Measurements from ENCODE around the gene NFE2L2. TPM values are rescaled to one million over a fixed set of nuclear protein-coding genes. Genes with fewer than 3 reads are reported as not detected.

NFE2L2 gene
- total RNA-seq, 2 experiments from 2014 or later: 26.2 to 58.6 TPM

GRCh38 chr2:177237932-177238331 is 26.6 kb downstream of the NFE2L2 start:
- Histone ChIP-seq H3K4me1 (ENCODE audit: insufficient read depth, low read length, poor library complexity, severe bottlenecking) (peaks cover 30% of the 10 kb centered on the region), H2AFZ (ENCODE audit: low read length) (no peak overlapping the region), H3K4me2 (ENCODE audit: low read length) (no peak overlapping the region), H3K79me2 (ENCODE audit: insufficient read depth, low read depth, low read length) (peaks cover 81% of the 10 kb centered on the region), H3K36me3 (ENCODE audit: insufficient read depth, low read length) (peaks cover 69% of the 10 kb centered on the region), H3K4me3 (ENCODE audit: low read depth, low read length, poor library complexity, severe bottlenecking) (no peak overlapping the region), H3K27ac (ENCODE audit: low read depth, low read length, poor library complexity, severe bottlenecking) (no peak overlapping the region), H3K9me2 (ENCODE audit: insufficient read depth, low read length) (no peaks in the 10 kb centered on the region), H3K9me3 (ENCODE audit: low read length) (no peaks in the 10 kb centered on the region), H4K20me1 (ENCODE audit: insufficient read depth, low read length) (peaks cover 32% of the 10 kb centered on the region)
- no peak for TF ChIP-seq EZH2phosphoT487 (IDR thresholded peaks at IDR 0.05; ENCODE audit: borderline replicate concordance, low read depth, low read length)
- TF ChIP-seq, protein P1, sequence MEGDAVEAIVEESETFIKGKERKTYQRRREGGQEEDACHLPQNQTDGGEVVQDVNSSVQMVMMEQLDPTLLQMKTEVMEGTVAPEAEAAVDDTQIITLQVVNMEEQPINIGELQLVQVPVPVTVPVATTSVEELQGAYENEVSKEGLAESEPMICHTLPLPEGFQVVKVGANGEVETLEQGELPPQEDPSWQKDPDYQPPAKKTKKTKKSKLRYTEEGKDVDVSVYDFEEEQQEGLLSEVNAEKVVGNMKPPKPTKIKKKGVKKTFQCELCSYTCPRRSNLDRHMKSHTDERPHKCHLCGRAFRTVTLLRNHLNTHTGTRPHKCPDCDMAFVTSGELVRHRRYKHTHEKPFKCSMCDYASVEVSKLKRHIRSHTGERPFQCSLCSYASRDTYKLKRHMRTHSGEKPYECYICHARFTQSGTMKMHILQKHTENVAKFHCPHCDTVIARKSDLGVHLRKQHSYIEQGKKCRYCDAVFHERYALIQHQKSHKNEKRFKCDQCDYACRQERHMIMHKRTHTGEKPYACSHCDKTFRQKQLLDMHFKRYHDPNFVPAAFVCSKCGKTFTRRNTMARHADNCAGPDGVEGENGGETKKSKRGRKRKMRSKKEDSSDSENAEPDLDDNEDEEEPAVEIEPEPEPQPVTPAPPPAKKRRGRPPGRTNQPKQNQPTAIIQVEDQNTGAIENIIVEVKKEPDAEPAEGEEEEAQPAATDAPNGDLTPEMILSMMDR (conservative IDR thresholded peaks at IDR 0.05; ENCODE audit: low read length): no peak
- CTCF ChIA-PET (ENCODE audit: unreplicated experiment): interaction anchor here (0.5 kb wide), 1 partner anchor 13 kb away, joined by 3 read pairs; no protein-coding TSS in a partner anchor
- DNase-seq (ENCODE audit: low spot score): no peak
- POLR2A ChIA-PET: interaction anchor here (0.6 to 1.8 kb wide), 5 partner anchors 11 to 52 kb away, joined by 3 to 7 read pairs (median 4); no protein-coding TSS in a partner anchor
- BruUV-seq (replicated peaks): no TSS peak
- intact Hi-C loops (cut with micrococcal nuclease; ENCODE audit: unreplicated experiment): no loop called here

DNA sequence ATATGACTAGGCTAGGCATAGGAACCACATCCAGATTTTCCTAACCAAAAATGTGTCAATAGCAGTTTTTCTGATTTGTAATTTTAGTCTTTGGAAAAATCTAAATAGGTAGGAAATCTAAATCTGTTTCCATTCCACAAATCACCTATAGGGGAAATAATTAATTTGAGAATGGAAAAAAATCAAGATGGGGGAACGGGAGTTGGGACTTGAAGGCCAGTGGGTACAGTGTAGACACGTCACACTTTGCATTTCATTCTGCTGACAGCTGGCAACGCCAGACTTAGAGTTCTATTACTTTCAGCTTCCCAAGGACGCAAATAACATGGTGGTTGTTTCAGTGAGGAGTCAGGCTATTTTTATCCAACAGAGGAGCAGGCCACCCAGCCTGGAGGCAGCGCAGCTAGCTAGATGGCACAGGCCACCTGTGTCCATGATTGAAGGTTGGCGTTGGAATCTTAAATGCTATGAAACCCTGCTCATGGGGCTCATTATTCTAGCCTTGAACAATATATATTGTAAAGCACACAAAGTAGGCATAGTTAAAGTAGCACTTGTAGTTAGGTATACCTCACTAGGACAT is 28.6 kb downstream of the NFE2L2 start:
- no peak overlapping the region for H3K27ac ChIP-seq (ENCODE audit: low read depth, low read length, poor library complexity, severe bottlenecking)
- DNase-seq (ENCODE audit: low spot score): no peak
- H3K4me3 ChIP-seq (ENCODE audit: low read depth, low read length, poor library complexity, severe bottlenecking): no peak overlapping the region
- peaks cover 78% of the 10 kb centered on the region for H3K36me3 ChIP-seq (ENCODE audit: insufficient read depth, low read length)
- intact Hi-C loops (cut with micrococcal nuclease; ENCODE audit: unreplicated experiment): no loop called here
- POLR2A ChIA-PET: interaction anchor here (0.6 to 0.7 kb wide), 2 partner anchors 12 to 56 kb away, joined by 3 read pairs; no protein-coding TSS in a partner anchor
- no peak overlapping the region for H3K4me2 ChIP-seq (ENCODE audit: low read length)
- no TSS peak for BruUV-seq (replicated peaks)
- no peak for TF ChIP-seq EZH2phosphoT487 (IDR thresholded peaks at IDR 0.05; ENCODE audit: borderline replicate concordance, low read depth, low read length)
- TF ChIP-seq, protein P1 (conservative IDR thresholded peaks at IDR 0.05; ENCODE audit: low read length): no peak
- no peak overlapping the region for H2AFZ ChIP-seq (ENCODE audit: low read length)
- H3K9me3 ChIP-seq (ENCODE audit: low read length): no peaks in the 10 kb centered on the region
- H3K9me2 ChIP-seq (ENCODE audit: insufficient read depth, low read length): no peaks in the 10 kb centered on the region
- CTCF ChIA-PET (ENCODE audit: unreplicated experiment): no interaction called here
- peaks cover 14% of the 10 kb centered on the region for H3K4me1 ChIP-seq (ENCODE audit: insufficient read depth, low read length, poor library complexity, severe bottlenecking)
- peaks cover 61% of the 10 kb centered on the region for H3K79me2 ChIP-seq (ENCODE audit: insufficient read depth, low read depth, low read length)
- H4K20me1 ChIP-seq (ENCODE audit: insufficient read depth, low read length): peaks cover 23% of the 10 kb centered on the region

- H3K4me2 ChIP-seq (ENCODE audit: low read length): no peak overlapping the region
- 0 out of 2 replicates have a peak, but pooled peaks cover 12% of the 10 kb centered on the region for H4K20me1 ChIP-seq (ENCODE audit: insufficient read depth, low read length)
- CTCF ChIA-PET (ENCODE audit: unreplicated experiment): no interaction called here
- H3K36me3 ChIP-seq (ENCODE audit: insufficient read depth, low read length): peaks cover 91% of the 10 kb centered on the region
- no peaks in the 10 kb centered on the region for H3K9me2 ChIP-seq (ENCODE audit: insufficient read depth, low read length)
- H3K4me3 ChIP-seq (ENCODE audit: low read depth, low read length, poor library complexity, severe bottlenecking): no peak overlapping the region
- H3K79me2 ChIP-seq (ENCODE audit: insufficient read depth, low read depth, low read length): peaks cover 44% of the 10 kb centered on the region
- POLR2A ChIA-PET: interaction anchor here (0.5 to 1.6 kb wide), 5 partner anchors 10 to 70 kb away, joined by 3 to 7 read pairs (median 3); no protein-coding TSS in a partner anchor
- intact Hi-C loops (cut with micrococcal nuclease; ENCODE audit: unreplicated experiment): no loop called here
- H2AFZ ChIP-seq (ENCODE audit: low read length): no peak overlapping the region
- TF ChIP-seq, protein P1 (conservative IDR thresholded peaks at IDR 0.05; ENCODE audit: low read length): no peak
- TF ChIP-seq EZH2phosphoT487 (IDR thresholded peaks at IDR 0.05; ENCODE audit: borderline replicate concordance, low read depth, low read length): no peak
- no peaks in the 10 kb centered on the region for H3K4me1 ChIP-seq (ENCODE audit: insufficient read depth, low read length, poor library complexity, severe bottlenecking)
- DNase-seq (ENCODE audit: low spot score): no peak
- no peaks in the 10 kb centered on the region for H3K9me3 ChIP-seq (ENCODE audit: low read length)
- no peak overlapping the region for H3K27ac ChIP-seq (ENCODE audit: low read depth, low read length, poor library complexity, severe bottlenecking)
- no TSS peak for BruUV-seq (replicated peaks)
Measured at GRCh38 chr2:177234267-177234666, 30.3 kb downstream of the NFE2L2 start.
